Adrenal gland (tissue), 12 donors: ENCODE results near the gene MAP4. TPM values are rescaled to one million over a fixed set of nuclear protein-coding genes. Genes with fewer than 3 reads are reported as not detected.

Experiments
- DNase-seq, 7 donors: peaks; one replicate each; pipeline ENCODE4 v3.0.0-alpha.2; 2019 to 2020
- H3K27ac ChIP-seq, 5 donors: fragments of 200-600 bp; sonication (generic) in 4 of 5; 1 replicate in 3 of 5; 2 replicates in 2 of 5; pipeline versions ENCODE4 v1.5.1 to v1.8.0; 2016 to 2020; ENCODE audit warnings: mild to moderate bottlenecking in 1 of 5
- H3K27me3 ChIP-seq: fragments of 200-600 bp; 2 replicates; pipeline ENCODE4 v1.8.0; 2021
- H3K36me3 ChIP-seq, 2 donors: fragments of 200-600 bp; replicated peaks in 1 of 2; 1 replicate in 1 of 2; 2 replicates in 1 of 2; pipeline versions ENCODE4 v1.5.1 to v1.8.0; 2018 to 2022
- H3K4me1 ChIP-seq, 2 donors: fragments of 200-600 bp; replicated peaks in 1 of 2; 1 replicate in 1 of 2; 2 replicates in 1 of 2; pipeline versions ENCODE4 v1.5.1 to v1.8.0; 2018 to 2021
- H3K4me3 ChIP-seq, 4 donors: fragments of 200-600 bp; sonication (generic) in 3 of 4; one replicate each; pipeline ENCODE4 v1.5.1; 2016 to 2018
- H3K9me3 ChIP-seq, 3 donors: fragments of 200-600 bp; sonication (generic) in 1 of 3; replicated peaks in 1 of 3; 1 replicate in 2 of 3; 2 replicates in 1 of 3; pipeline versions ENCODE4 v1.5.1 to v1.8.0; 2016 to 2021
- POLR2A ChIP-seq, 2 donors: fragments of 450-650 bp; IDR thresholded peaks; one replicate each; pipeline ENCODE4 v1.6.1; 2017; ENCODE audit warnings: antibody characterized with exemption in 2 of 2, mild to moderate bottlenecking in 2 of 2, moderate library complexity in 1 of 2
- WGBS, 4 donors: extraction: QIAGEN DNeasy Blood & Tissue Kit in 2 of 4; methylation state at CpG; one replicate each; pipeline versions ENCODE4 v1.1.5 to v1.1.7; 2013 to 2017; 5-methylcytosine and 5-hydroxymethylcytosine counted together
- intact Hi-C, 2 donors: fragments of 100-400 bp; cut with DNase I; formaldehyde crosslinking; loops; one replicate each; pipeline versions ENCODE4 v1.14.1 to v1.15.0; 2022 to 2023
- polyA plus RNA-seq, 3 donors: library from polyadenylated mRNA; stranded (reverse); fragments of 200-250 nt in 2 of 3; fragments of 350-450 nt in 1 of 3; fragmentation: Illumina TruSeq in 1 of 3; extraction: RNeasy Lipid Tissue Mini Kit (QIAGEN cat#74804) in 1 of 3; gene quantifications; one replicate each; pipeline ENCODE4 v1.2.3, GENCODE V29; 2013 to 2014
- total RNA-seq, 9 donors: library from RNA; depleted of rRNA in 4 of 9; stranded (reverse); fragments of >200 nt in 4 of 9; fragments of 120-200 nt in 1 of 9; fragmentation: NEBNext Ultra II Directional in 1 of 9; extraction: Animal tissue kit (Norgen Biotek cat#: 25700) in 1 of 9; gene quantifications; one replicate each; pipeline versions ENCODE4 v1.1.0 to v1.2.4, GENCODE V29; 2013 to 2023
- TF ChIP-seq, protein P1 (sequence below), 6 experiments: fragments of 450-650 bp in 4 of 6; fragments of 200-600 bp in 2 of 6; sonication (generic) in 1 of 6; IDR thresholded peaks; 1 replicate in 5 of 6; 2 replicates in 1 of 6; pipeline versions ENCODE4 v1.5.1 to v1.8.0; 2016 to 2021; ENCODE audit warnings: antibody characterized with exemption in 6 of 6, mild to moderate bottlenecking in 2 of 6, moderate library complexity in 1 of 6
- donor health status: healthy with polysubstance abuse.
- donor health status: Bipolar disorder and iron deficiency.
- donor health status: DM: yes; HTN: yes; CAD: no.
- donor health status: DM: no; HTN: no; CAD: no.
- donor health status: DM: no; HTN: no; CAD: no.
- donor health status: DM: yes; HTN: yes; CAD: no.

MAP4 gene
- total and polyA plus RNA-seq, 12 donors = 34.3 to 152 (median 75.7) TPM

DNA sequence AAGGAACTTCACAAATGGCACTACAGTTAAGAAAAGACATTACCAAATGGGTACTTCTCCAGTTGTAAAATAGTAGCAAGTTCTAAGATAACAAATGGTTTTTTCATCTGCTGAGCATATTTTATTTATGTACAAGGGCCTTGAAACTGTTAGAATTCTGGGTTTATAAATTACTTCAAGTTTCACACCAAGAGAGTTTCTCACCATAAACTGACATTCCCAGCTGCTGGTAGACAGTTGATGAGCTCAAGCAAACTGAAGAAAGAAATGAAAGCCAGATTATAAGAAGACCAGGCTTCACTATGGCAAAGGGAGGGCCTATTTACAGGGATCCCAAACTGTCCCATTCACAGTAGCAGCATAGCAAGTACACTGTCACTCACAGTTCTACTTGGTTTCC lies 113.5 kb downstream of the MAP4 start:
- Histone ChIP-seq H3K4me1 (no peaks in the 10 kb centered on the region), H3K27me3 (no peaks in the 10 kb centered on the region), H3K9me3 (no peaks in the 10 kb centered on the region), H3K4me3 (no peak overlapping the region), H3K27ac (no peak overlapping the region), H3K36me3 (no peaks in the 10 kb centered on the region)
- TF ChIP-seq, protein P1, sequence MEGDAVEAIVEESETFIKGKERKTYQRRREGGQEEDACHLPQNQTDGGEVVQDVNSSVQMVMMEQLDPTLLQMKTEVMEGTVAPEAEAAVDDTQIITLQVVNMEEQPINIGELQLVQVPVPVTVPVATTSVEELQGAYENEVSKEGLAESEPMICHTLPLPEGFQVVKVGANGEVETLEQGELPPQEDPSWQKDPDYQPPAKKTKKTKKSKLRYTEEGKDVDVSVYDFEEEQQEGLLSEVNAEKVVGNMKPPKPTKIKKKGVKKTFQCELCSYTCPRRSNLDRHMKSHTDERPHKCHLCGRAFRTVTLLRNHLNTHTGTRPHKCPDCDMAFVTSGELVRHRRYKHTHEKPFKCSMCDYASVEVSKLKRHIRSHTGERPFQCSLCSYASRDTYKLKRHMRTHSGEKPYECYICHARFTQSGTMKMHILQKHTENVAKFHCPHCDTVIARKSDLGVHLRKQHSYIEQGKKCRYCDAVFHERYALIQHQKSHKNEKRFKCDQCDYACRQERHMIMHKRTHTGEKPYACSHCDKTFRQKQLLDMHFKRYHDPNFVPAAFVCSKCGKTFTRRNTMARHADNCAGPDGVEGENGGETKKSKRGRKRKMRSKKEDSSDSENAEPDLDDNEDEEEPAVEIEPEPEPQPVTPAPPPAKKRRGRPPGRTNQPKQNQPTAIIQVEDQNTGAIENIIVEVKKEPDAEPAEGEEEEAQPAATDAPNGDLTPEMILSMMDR (IDR thresholded peaks at IDR 0.05) = no peak
- no peak for TF ChIP-seq POLR2A (IDR thresholded peaks at IDR 0.05)
- intact Hi-C loops = no loop called here
- no peak for DNase-seq

DNA sequence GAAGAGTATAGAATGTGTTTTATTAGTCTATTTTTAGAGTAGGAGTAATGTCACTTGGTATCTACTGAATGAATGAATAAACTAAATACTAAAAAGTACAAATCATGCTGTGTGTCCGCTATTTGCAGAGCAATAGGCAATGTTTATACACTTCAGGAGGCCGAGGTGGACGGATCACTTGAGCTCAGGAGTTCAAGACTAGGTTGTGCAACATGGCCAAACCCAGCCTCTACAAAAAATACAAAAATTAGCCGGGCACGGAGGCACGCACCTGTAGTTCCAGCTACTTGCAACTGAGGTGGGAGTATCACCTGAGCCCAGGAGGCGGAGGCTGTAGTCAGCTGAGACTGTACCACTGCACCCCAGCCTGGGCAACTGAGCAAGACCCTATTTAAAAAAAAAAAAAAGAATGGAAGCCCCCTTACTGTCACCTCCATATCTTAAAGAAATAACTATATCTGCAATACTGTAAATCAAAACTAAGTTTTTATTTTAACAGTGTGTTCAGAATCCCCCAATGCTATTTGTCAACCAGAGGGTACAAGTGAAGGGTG lies 114.9 kb downstream of the MAP4 start:
- DNase-seq = no peak
- Histone ChIP-seq H3K9me3 (no peaks in the 10 kb centered on the region), H3K4me1 (no peaks in the 10 kb centered on the region), H3K27me3 (no peaks in the 10 kb centered on the region), H3K27ac (no peak overlapping the region), H3K36me3 (no peaks in the 10 kb centered on the region), H3K4me3 (no peak overlapping the region)
- TF ChIP-seq, protein P1 (IDR thresholded peaks at IDR 0.05) = no peak
- no peak for TF ChIP-seq POLR2A (IDR thresholded peaks at IDR 0.05)
- WGBS, 4 donors = 92 to 98% (median 94%) methylated on average over 7 of the region's 7 CpGs
- intact Hi-C loops = no loop called here

DNA sequence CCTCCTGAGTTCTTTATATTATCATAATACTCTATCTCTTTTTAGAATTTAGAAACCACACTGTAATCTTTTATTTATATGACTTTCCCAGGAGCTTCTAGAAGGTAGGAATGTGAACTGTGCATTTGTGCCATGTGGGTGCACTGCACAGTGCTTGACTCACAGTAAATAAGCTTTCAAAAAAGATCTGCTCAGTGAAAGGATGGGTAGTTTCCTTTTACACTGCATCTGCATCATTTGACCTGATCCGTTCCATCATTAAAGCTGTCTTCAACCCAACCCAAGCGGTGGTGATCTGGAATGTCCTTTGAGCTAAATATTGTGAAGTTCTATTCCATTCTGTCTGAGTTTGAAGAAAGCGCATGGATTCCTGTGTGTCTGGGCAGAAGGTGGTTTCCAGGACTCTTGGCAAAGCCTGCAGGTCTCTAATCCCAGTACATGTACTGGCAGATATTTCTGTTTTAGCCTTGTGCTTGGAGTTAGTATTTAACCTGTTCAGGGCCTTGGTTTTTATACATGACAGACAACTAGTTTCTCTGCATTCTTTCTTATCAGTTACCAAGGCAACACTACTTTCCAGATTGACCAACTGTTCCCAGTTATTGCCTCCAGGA lies 116.6 kb downstream of the MAP4 start:
- WGBS, 4 donors = 89 to 97% (median 94%) methylated on average over 3 of the region's 3 CpGs
- no peaks in the 10 kb centered on the region for H3K4me1 ChIP-seq

DNA sequence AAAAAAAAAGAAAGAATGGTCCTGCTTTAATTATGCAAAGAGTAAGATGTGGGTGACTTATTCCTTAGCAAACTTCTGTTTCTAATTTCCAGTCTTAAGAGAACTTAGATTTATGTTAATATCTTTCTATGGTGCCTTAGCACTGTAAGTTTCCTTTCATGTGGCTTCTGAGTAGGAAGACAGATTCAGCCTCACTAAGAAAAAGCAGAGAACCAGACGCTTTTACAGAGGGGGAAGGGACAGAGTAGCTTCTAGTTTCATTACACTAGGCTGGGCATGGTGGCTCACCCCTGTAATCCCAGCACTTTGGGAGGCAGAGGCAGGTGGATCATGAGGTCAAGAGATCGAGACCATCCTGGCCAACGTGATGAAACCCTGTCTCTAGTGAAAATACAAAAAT lies 118.3 kb downstream of the MAP4 start:
- Histone ChIP-seq H3K27ac (no peak overlapping the region), H3K4me3 (no peak overlapping the region), H3K27me3 (no peaks in the 10 kb centered on the region), H3K4me1 (no peaks in the 10 kb centered on the region), H3K9me3 (no peaks in the 10 kb centered on the region), H3K36me3 (no peaks in the 10 kb centered on the region)
- no peak for DNase-seq
- WGBS, 4 donors = 83 to 93% (median 89%) methylated on average over 3 of the region's 3 CpGs
- no peak for TF ChIP-seq POLR2A (IDR thresholded peaks at IDR 0.05)
- TF ChIP-seq, protein P1 (IDR thresholded peaks at IDR 0.05) = no peak
- intact Hi-C loops = no loop called here

More for the DNA sequence above, 116.6 kb downstream of the MAP4 start:
- DNase-seq = no peak
- H3K4me3 ChIP-seq = no peak overlapping the region
- no peaks in the 10 kb centered on the region for H3K9me3 ChIP-seq
- H3K27ac ChIP-seq = no peak overlapping the region
- H3K27me3 ChIP-seq = no peaks in the 10 kb centered on the region
- H3K36me3 ChIP-seq = no peaks in the 10 kb centered on the region
- no peak for TF ChIP-seq POLR2A (IDR thresholded peaks at IDR 0.05)
- TF ChIP-seq, protein P1 (IDR thresholded peaks at IDR 0.05) = no peak
- intact Hi-C loops = no loop called here
